GM12878 (cell line): ENCODE data around the gene DGKQ. TPM values are rescaled to one million over a fixed set of nuclear protein-coding genes. Genes with fewer than 3 reads are reported as not detected.

Experiments used
- ATAC-seq: fragments of 200-7000 bp; cut with Tn5 transposase; 3 replicates; pipeline ENCODE4 v1.9.1; 2020; ENCODE audit warnings: mild to moderate bottlenecking, moderate library complexity
- BruUV-seq: library from RNA; stranded (reverse); fragments of 400-500 nt; replicated peaks from 2 replicates; lab custom pipeline; 2021; lab: Mats Ljungman, UMichigan
- CTCF ChIA-PET: fragments of 300-600 bp; sonication (Branson Sonifier 250); formaldehyde crosslinking; extraction: SDS; loops from one replicate; lab custom pipeline; 2021; ENCODE audit warnings: inconsistent platforms; lab: Yijun Ruan, JAX
- POLR2A ChIA-PET: fragments of 350-600 bp; formaldehyde crosslinking; extraction: SDS; loops from one replicate; lab custom pipeline; 2021; ENCODE audit warnings: inconsistent platforms; lab: Charles Lee
- RAD21 ChIA-PET: fragments of 300-600 bp; sonication (Branson Sonifier 250); formaldehyde crosslinking; loops from one replicate; lab custom pipeline; 2023; ENCODE audit warnings: antibody characterized with exemption; ENCODE audit not compliant: unreplicated experiment; lab: Charles Lee
- SMC1A ChIA-PET: fragments of 300-600 bp; sonication (Branson Sonifier 250); formaldehyde crosslinking; loops from one replicate; lab custom pipeline; 2023; ENCODE audit not compliant: unreplicated experiment, uncharacterized antibody; lab: Charles Lee
- DNase-seq: peaks from one replicate; pipeline ENCODE4 v3.0.0-alpha.2; 2011; ENCODE audit warnings: low read depth, low spot score
- FAIRE-seq: peaks from 3 replicates; lab custom pipeline; 2011; peaks lifted over from hg19 to GRCh38; lab: Jason Lieb, UNC
- H2AFZ ChIP-seq: 2 replicates; pipeline ENCODE4 v1.6.0; 2011; ENCODE audit warnings: low read depth, low read length, control low read depth; ENCODE audit not compliant: control insufficient read depth
- H3K27ac ChIP-seq: 2 replicates; pipeline ENCODE4 v1.5.1; 2011; ENCODE audit warnings: control low read depth; ENCODE audit not compliant: control insufficient read depth, insufficient read depth
- H3K27me3 ChIP-seq, 2 experiments: replicated peaks in 1 of 2; 2 replicates each; pipeline versions ENCODE4 v1.6.0 to v1.6.1; 2011; ENCODE audit warnings: low read length in 1 of 2; ENCODE audit not compliant: control insufficient read depth in 2 of 2, insufficient read depth in 2 of 2
- H3K36me3 ChIP-seq, 2 experiments: 2 replicates each; pipeline ENCODE4 v1.5.1; 2011; ENCODE audit warnings: low read length in 1 of 2; ENCODE audit not compliant: control insufficient read depth in 2 of 2, insufficient read depth in 2 of 2
- H3K4me1 ChIP-seq: 2 replicates; pipeline ENCODE4 v1.6.1; 2011; ENCODE audit warnings: mild to moderate bottlenecking, low read length, moderate library complexity, mixed read lengths; ENCODE audit not compliant: control insufficient read depth, insufficient read depth
- H3K4me2 ChIP-seq: 2 replicates; pipeline ENCODE4 v1.6.0; 2011; ENCODE audit warnings: control low read depth; ENCODE audit not compliant: control insufficient read depth, insufficient read depth
- H3K4me3 ChIP-seq: fragments of 200-600 bp; sonication (generic); 2 replicates; pipeline ENCODE4 v1.5.1; 2016
- H3K79me2 ChIP-seq: 2 replicates; pipeline ENCODE4 v1.6.0; 2011; ENCODE audit warnings: low read length; ENCODE audit not compliant: control insufficient read depth, insufficient read depth
- H3K9ac ChIP-seq: 2 replicates; pipeline ENCODE4 v1.8.0; 2011; ENCODE audit warnings: low read length, control low read depth, mixed read lengths; ENCODE audit not compliant: control insufficient read depth, insufficient read depth
- H3K9me3 ChIP-seq: replicated peaks from 3 replicates; pipeline ENCODE4 v1.5.1; 2011; ENCODE audit warnings: mild to moderate bottlenecking, low read length; ENCODE audit not compliant: control insufficient read depth, insufficient read depth
- H4K20me1 ChIP-seq: 2 replicates; pipeline ENCODE4 v1.6.0; 2011; ENCODE audit not compliant: control insufficient read depth, insufficient read depth
- IRF3 ChIP-seq: fragments of 450-650 bp; IDR thresholded peaks from 2 replicates; pipeline ENCODE4 v1.6.1; 2014; ENCODE audit warnings: mild to moderate bottlenecking
- NR2F1 ChIP-seq: fragments of 450-650 bp; conservative IDR thresholded peaks from 2 replicates; pipeline ENCODE4 v1.6.1; 2017; ENCODE audit warnings: mild to moderate bottlenecking
- YY1 ChIP-seq: IDR thresholded peaks from 2 replicates; pipeline ENCODE4 v1.6.1; 2011; ENCODE audit warnings: low read depth, mild to moderate bottlenecking, low read length
- WGBS: methylation state at CpG from one replicate; pipeline ENCODE4 v1.1.6; 2016; ENCODE audit warnings: low lambda C conversion rate; ENCODE audit not compliant: insufficient replicate concordance, insufficient coverage; ENCODE audit errors: missing lambda C conversion rate; 5-methylcytosine and 5-hydroxymethylcytosine counted together
- in situ Hi-C: fragments of 300-500 bp; cut with MboI; formaldehyde crosslinking; loops from 9 replicates; pipeline ENCODE4 v1.14.3; 2018; ENCODE audit warnings: mixed read lengths
- intact Hi-C: fragments of 100-400 bp; cut with micrococcal nuclease; formaldehyde crosslinking; loops from one replicate; pipeline ENCODE4 v1.14.2; 2022; ENCODE audit not compliant: unreplicated experiment
- polyA plus RNA-seq, 11 experiments: library from polyadenylated mRNA; depleted of rRNA in 4 of 11; unstranded in 6 of 11; stranded (reverse) in 5 of 11; fragments of >200 nt; fragmentation: Nextera tagmentation in 4 of 11; fragmentation: Illumina TruSeq in 1 of 11; extraction: Ambion mirVana in 4 of 11; extraction: Trizol in 1 of 11; gene quantifications; 1 replicate in 1 of 11; 2 replicates in 10 of 11; pipeline versions ENCODE4 v1.2.1 to v1.2.3, GENCODE V29; 2011 to 2016; ENCODE audit warnings: inconsistent platforms in 2 of 11, missing spikeins in 2 of 11, low read depth in 1 of 11
- total RNA-seq, 4 experiments: library from RNA; depleted of rRNA in 3 of 4; stranded (reverse); fragments of >200 nt in 3 of 4; fragmentation: Illumina TruSeq in 1 of 4; extraction: Trizol in 1 of 4; gene quantifications; 2 replicates each; pipeline versions ENCODE4 v1.2.1 to v1.2.3, GENCODE V29; 2013 to 2021
- TF ChIP-seq, protein P1 (sequence below): fragments of 450-650 bp; IDR thresholded peaks from 2 replicates; pipeline ENCODE4 v1.6.1; 2017; ENCODE audit warnings: mild to moderate bottlenecking, low read depth, inconsistent platforms; ENCODE audit not compliant: poor library complexity, severe bottlenecking

The DGKQ gene
- total and polyA plus RNA-seq, 10 of the 15 experiments (the other 5 are each of a cell fraction or from before 2014, with no cell fraction given) = 0.11 to 10.5 (median 1.4) TPM

- no peak for TF ChIP-seq YY1
- TF ChIP-seq NR2F1 = peak; percentile 90
- Histone ChIP-seq H3K4me2 (no peak overlapping the region), H3K79me2 (no peaks in the 10 kb centered on the region), H4K20me1 (no peaks in the 10 kb centered on the region), H3K4me3 (no peak overlapping the region), H3K27me3 (no peaks in the 10 kb centered on the region; a peak in 1 of 4 replicates), H3K36me3 (no peaks in the 10 kb centered on the region), H2AFZ (no peak overlapping the region), H3K9me3 (no peaks in the 10 kb centered on the region; the same call in 2 of the 3 replicates), H3K27ac (no peak overlapping the region), H3K9ac (no peak overlapping the region), H3K4me1 (no peaks in the 10 kb centered on the region)
- WGBS = 56% methylated on average over 25 of the region's 25 CpGs
- ChIA-PET CTCF (no interaction called here), POLR2A (interaction anchor here (0.5 kb wide), 1 partner anchor 214 kb away, joined by 3 read pairs; no protein-coding TSS in a partner anchor), SMC1A (no interaction called here), RAD21 (no interaction called here)
- in situ Hi-C loops (no loop called here), intact Hi-C loops (no loop called here)
- FAIRE-seq = no peak
- ATAC-seq = no peak; the same call in 2 of the 3 replicates
- BruUV-seq = no TSS peak
- no peak for DNase-seq
These were observed 19.1 kb upstream of the DGKQ start for GRCh38 chr4:992297-993110.

DNA sequence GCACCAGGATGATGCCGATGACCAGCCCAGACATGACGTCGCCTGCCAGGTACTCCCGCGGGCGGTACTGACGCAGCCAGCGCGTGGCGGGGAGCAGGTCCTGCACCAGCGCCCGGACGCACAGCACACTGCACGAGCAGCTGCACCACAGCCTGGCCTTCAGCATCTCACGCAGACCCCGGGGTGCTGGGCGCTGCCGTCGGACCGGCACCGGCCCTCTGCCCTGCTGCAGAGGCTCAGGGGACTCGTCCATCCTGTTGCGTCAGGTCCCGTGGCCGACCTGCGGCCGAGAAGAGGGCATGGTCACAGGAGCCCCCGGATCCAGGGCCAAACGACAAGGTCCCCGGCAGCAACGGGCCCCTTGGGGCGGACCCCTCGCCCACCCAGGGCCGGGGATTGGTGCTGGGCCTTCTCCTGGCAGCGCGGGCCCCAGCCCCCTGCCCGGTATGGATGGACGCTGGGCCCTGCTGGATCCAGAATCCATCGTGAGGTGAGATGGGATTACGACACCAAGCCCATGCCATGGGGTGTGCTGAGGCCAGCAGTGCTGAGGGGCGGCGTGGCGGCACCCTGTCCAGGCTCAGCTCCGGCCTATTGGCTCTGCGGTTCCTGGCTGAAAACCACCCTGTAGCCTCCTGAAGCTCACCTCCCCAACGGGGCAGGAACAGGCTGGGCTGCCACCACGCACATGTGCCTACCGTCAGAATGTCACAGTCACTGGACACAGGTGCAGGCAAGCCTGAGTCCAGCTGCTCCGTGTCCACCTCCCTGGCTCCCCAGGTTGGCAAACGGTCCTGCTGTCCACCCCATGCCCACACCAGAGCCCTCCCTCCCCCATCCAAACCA is 18.3 kb upstream of the DGKQ start:
- no peak overlapping the region for H3K4me2 ChIP-seq
- H3K36me3 ChIP-seq = no peaks in the 10 kb centered on the region
- no peaks in the 10 kb centered on the region; the same call in 2 of the 3 replicates for H3K9me3 ChIP-seq
- no peaks in the 10 kb centered on the region for H3K27me3 ChIP-seq
- no TSS peak for BruUV-seq
- TF ChIP-seq IRF3 = no peak
- TF ChIP-seq, protein P1, sequence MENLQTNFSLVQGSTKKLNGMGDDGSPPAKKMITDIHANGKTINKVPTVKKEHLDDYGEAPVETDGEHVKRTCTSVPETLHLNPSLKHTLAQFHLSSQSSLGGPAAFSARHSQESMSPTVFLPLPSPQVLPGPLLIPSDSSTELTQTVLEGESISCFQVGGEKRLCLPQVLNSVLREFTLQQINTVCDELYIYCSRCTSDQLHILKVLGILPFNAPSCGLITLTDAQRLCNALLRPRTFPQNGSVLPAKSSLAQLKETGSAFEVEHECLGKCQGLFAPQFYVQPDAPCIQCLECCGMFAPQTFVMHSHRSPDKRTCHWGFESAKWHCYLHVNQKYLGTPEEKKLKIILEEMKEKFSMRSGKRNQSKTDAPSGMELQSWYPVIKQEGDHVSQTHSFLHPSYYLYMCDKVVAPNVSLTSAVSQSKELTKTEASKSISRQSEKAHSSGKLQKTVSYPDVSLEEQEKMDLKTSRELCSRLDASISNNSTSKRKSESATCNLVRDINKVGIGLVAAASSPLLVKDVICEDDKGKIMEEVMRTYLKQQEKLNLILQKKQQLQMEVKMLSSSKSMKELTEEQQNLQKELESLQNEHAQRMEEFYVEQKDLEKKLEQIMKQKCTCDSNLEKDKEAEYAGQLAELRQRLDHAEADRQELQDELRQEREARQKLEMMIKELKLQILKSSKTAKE = no peak
- TF ChIP-seq, all 136 proteins: peak for 0
- no peaks in the 10 kb centered on the region for H4K20me1 ChIP-seq
- RAD21 ChIA-PET = no interaction called here
- DNase-seq (no peak), FAIRE-seq (no peak), ATAC-seq (no peak)
- SMC1A ChIA-PET = no interaction called here
- no peak overlapping the region for H2AFZ ChIP-seq
- no peak overlapping the region for H3K27ac ChIP-seq
- intact Hi-C loops = no loop called here
- no peaks in the 10 kb centered on the region for H3K79me2 ChIP-seq
- H3K4me1 ChIP-seq = no peaks in the 10 kb centered on the region
- in situ Hi-C loops = no loop called here
- no peak overlapping the region for H3K4me3 ChIP-seq
- H3K9ac ChIP-seq = no peak overlapping the region
- 85% methylated on average over 48 of the region's 50 CpGs for WGBS
- CTCF ChIA-PET = no interaction called here
- POLR2A ChIA-PET = no interaction called here
